HG03520 (cell line): Measurements from ENCODE around the gene SLC9C1.

ENCODE experiments used
- ATAC-seq: cut with Tn5 transposase; IDR thresholded peaks from one replicate; pipeline ENCODE4 v1.9.1; 2021; ENCODE audit warnings: mild to moderate bottlenecking, moderate library complexity; ENCODE audit not compliant: unreplicated experiment

The SLC9C1 gene

GRCh38 chr3:112132975-112133448 lies 161.0 kb downstream of the SLC9C1 start, which contains the start of gene GCSAM:
GCSAM (minus strand) TSS chr3:112133248; CDS start chr3:112133120, 128 bp downstream.
- ATAC-seq = peak; percentile 62

GRCh38 chr3:112132554-112132953 lies 161.5 kb downstream of the SLC9C1 start:
- ATAC-seq = no peak

GRCh38 chr3:112132088-112132487 lies 161.9 kb downstream of the SLC9C1 start:
- no peak for ATAC-seq

GRCh38 chr3:112131111-112131510 lies 162.9 kb downstream of the SLC9C1 start:
- no peak for ATAC-seq

GRCh38 chr3:112130638-112130993 lies 163.4 kb downstream of the SLC9C1 start:
- ATAC-seq = no peak

- ATAC-seq = no peak
These were observed 163.9 kb downstream of the SLC9C1 start for GRCh38 chr3:112129925-112130637.

- ATAC-seq = peak; percentile 61
These were observed 164.9 kb downstream of the SLC9C1 start for GRCh38 chr3:112128843-112129727.

- no peak for ATAC-seq
These were observed 166.2 kb downstream of the SLC9C1 start for GRCh38 chr3:112127522-112128494.

GRCh38 chr3:112126511-112126911 lies 167.5 kb downstream of the SLC9C1 start:
- ATAC-seq = no peak

GRCh38 chr3:112124907-112125607 lies 169.0 kb downstream of the SLC9C1 start:
- no peak for ATAC-seq

GRCh38 chr3:112123548-112123947 lies 170.5 kb downstream of the SLC9C1 start:
- no peak for ATAC-seq

- no peak for ATAC-seq
These were observed 171.1 kb downstream of the SLC9C1 start for GRCh38 chr3:112122870-112123269.

- no peak for ATAC-seq
These were observed 172.2 kb downstream of the SLC9C1 start for GRCh38 chr3:112121577-112122547.

GRCh38 chr3:112119962-112120836 lies 173.8 kb downstream of the SLC9C1 start:
- no peak for ATAC-seq

- no peak for ATAC-seq
These were observed 176.0 kb downstream of the SLC9C1 start for GRCh38 chr3:112117841-112118571.

- no peak for ATAC-seq
These were observed 176.6 kb downstream of the SLC9C1 start for GRCh38 chr3:112117415-112117814.

GRCh38 chr3:112116748-112117186 lies 177.2 kb downstream of the SLC9C1 start:
- ATAC-seq = no peak
